Ascending aorta (tissue), 2 donors: ENCODE measurements around the gene RFPL3. TPM values are rescaled to one million over a fixed set of nuclear protein-coding genes. Genes with fewer than 3 reads are reported as not detected.

Experiments
- DNase-seq, 2 donors: peaks; one replicate each; pipeline ENCODE4 v3.0.0-alpha.2; 2019; ENCODE audit warnings: low spot score in 2 of 2
- H3K27ac ChIP-seq, 2 donors: fragments of 200-600 bp; sonication (generic); one replicate each; pipeline ENCODE4 v1.5.1; 2016 to 2017; ENCODE audit warnings: mild to moderate bottlenecking in 1 of 2
- H3K27me3 ChIP-seq: fragments of 200-600 bp; sonication (generic); one replicate; pipeline ENCODE4 v1.5.1; 2017
- H3K36me3 ChIP-seq, 2 donors: fragments of 200-600 bp; sonication (generic); one replicate each; pipeline ENCODE4 v1.5.1; 2016
- H3K4me1 ChIP-seq, 2 donors: fragments of 200-600 bp; sonication (generic); one replicate each; pipeline ENCODE4 v1.5.1; 2016 to 2017; ENCODE audit warnings: mild to moderate bottlenecking in 1 of 2
- H3K4me3 ChIP-seq, 2 donors: fragments of 200-600 bp; sonication (generic); one replicate each; pipeline ENCODE4 v1.5.1; 2016 to 2017; ENCODE audit warnings: mild to moderate bottlenecking in 1 of 2
- H3K9me3 ChIP-seq, 2 donors: fragments of 200-600 bp; sonication (generic); one replicate each; pipeline ENCODE4 v1.5.1; 2016
- CTCF ChIP-seq, 3 experiments: fragments of 200-600 bp in 2 of 3; fragments of 450-650 bp in 1 of 3; sonication (generic) in 2 of 3; IDR thresholded peaks; one replicate each; pipeline ENCODE4 v1.5.1; 2016 to 2019; ENCODE audit warnings: antibody characterized with exemption in 3 of 3, mild to moderate bottlenecking in 1 of 3, moderate library complexity in 1 of 3
- intact Hi-C: fragments of 100-400 bp; cut with DNase I; formaldehyde crosslinking; loops from one replicate; pipeline ENCODE4 v1.15.1; 2023
- total RNA-seq: library from RNA; depleted of rRNA; stranded (reverse); fragments of >200 nt; gene quantifications from one replicate; pipeline ENCODE4 v1.1.0, GENCODE V29; 2016

RFPL3 gene
- total RNA-seq, 1 donor from 2014 or later: not detected

GRCh38 chr22:32322986-32323385 lies 34.7 kb upstream of the RFPL3 start:
- Histone ChIP-seq H3K27me3 (no peaks in the 10 kb centered on the region), H3K4me3 (no peak overlapping the region), H3K4me1 (no peaks in the 10 kb centered on the region), H3K9me3 (no peaks in the 10 kb centered on the region), H3K36me3 (no peaks in the 10 kb centered on the region), H3K27ac (no peak overlapping the region)
- no peak for TF ChIP-seq CTCF (IDR thresholded peaks at IDR 0.05)
- intact Hi-C loops: no loop called here
- DNase-seq: peak in 1 of 2 donors; percentile 52

GRCh38 chr22:32323513-32324164 lies 34.0 kb upstream of the RFPL3 start:
- Histone ChIP-seq H3K4me1 (no peaks in the 10 kb centered on the region), H3K9me3 (no peaks in the 10 kb centered on the region), H3K36me3 (no peaks in the 10 kb centered on the region), H3K27ac (no peak overlapping the region), H3K4me3 (no peak overlapping the region), H3K27me3 (no peaks in the 10 kb centered on the region)
- peak in 1 of 2 donors; percentile 18 for DNase-seq
- intact Hi-C loops: no loop called here
- no peak for TF ChIP-seq CTCF (IDR thresholded peaks at IDR 0.05)

GRCh38 chr22:32324505-32325415 lies 32.9 kb upstream of the RFPL3 start:
- intact Hi-C loops: no loop called here
- Histone ChIP-seq H3K36me3 (no peaks in the 10 kb centered on the region), H3K4me1 (no peaks in the 10 kb centered on the region), H3K9me3 (no peaks in the 10 kb centered on the region), H3K27me3 (no peaks in the 10 kb centered on the region), H3K4me3 (no peak overlapping the region), H3K27ac (no peak overlapping the region)
- peak in 1 of 2 donors; percentile 43 for DNase-seq
- no peak for TF ChIP-seq CTCF (IDR thresholded peaks at IDR 0.05)

GRCh38 chr22:32325416-32325801 lies 32.3 kb upstream of the RFPL3 start:
- intact Hi-C loops: no loop called here
- Histone ChIP-seq H3K36me3 (no peaks in the 10 kb centered on the region), H3K4me1 (no peaks in the 10 kb centered on the region), H3K4me3 (no peak overlapping the region), H3K9me3 (no peaks in the 10 kb centered on the region), H3K27ac (no peak overlapping the region), H3K27me3 (no peaks in the 10 kb centered on the region)
- TF ChIP-seq CTCF (IDR thresholded peaks at IDR 0.05): no peak
- peak in 1 of 2 donors; percentile 44 for DNase-seq

GRCh38 chr22:32325811-32326237 lies 31.8 kb upstream of the RFPL3 start:
- no peak overlapping the region for H3K4me3 ChIP-seq
- TF ChIP-seq CTCF (IDR thresholded peaks at IDR 0.05): no peak
- H3K36me3 ChIP-seq: no peaks in the 10 kb centered on the region
- H3K4me1 ChIP-seq: no peaks in the 10 kb centered on the region
- no peak for DNase-seq
- H3K9me3 ChIP-seq: no peaks in the 10 kb centered on the region
- intact Hi-C loops: no loop called here
- H3K27me3 ChIP-seq: no peaks in the 10 kb centered on the region
- H3K27ac ChIP-seq: no peak overlapping the region
